AG04450 (cell line): ENCODE results near the gene TBCCD1. TPM values are rescaled to one million over a fixed set of nuclear protein-coding genes. Genes with fewer than 3 reads are reported as not detected.

Source experiments
- CTCF ChIA-PET: fragments of 300-600, 350-600 bp; formaldehyde crosslinking; extraction: SDS; loops from one replicate; lab custom pipeline; 2022; ENCODE audit warnings: antibody characterized with exemption, inconsistent platforms; lab: Charles Lee
- POLR2A ChIA-PET: fragments of 350-600 bp; formaldehyde crosslinking; extraction: SDS; loops from one replicate; lab custom pipeline; 2021; ENCODE audit warnings: antibody characterized with exemption, inconsistent platforms; lab: Yijun Ruan, JAX
- DNase-seq: peaks from one replicate; pipeline ENCODE4 v3.0.0-alpha.2; 2011; ENCODE audit warnings: low read depth, low spot score
- H3K27ac ChIP-seq: one replicate; pipeline ENCODE4 v1.5.1; 2012; ENCODE audit warnings: low read depth, low read length, control low read depth
- H3K27me3 ChIP-seq: one replicate; pipeline ENCODE4 v1.6.0; 2012; ENCODE audit warnings: low read length; ENCODE audit not compliant: control insufficient read depth, insufficient read depth
- H3K4me3 ChIP-seq: 2 replicates; pipeline ENCODE4 v1.5.1; 2011; ENCODE audit warnings: mild to moderate bottlenecking, low read depth, low read length, control low read depth
- H3K9me3 ChIP-seq: 2 replicates; pipeline ENCODE4 v1.5.1; 2012; ENCODE audit warnings: low read length; ENCODE audit not compliant: control insufficient read depth, insufficient read depth
- polyA plus RNA-seq: library from polyadenylated mRNA; depleted of rRNA; stranded (reverse); fragments of >200 nt; gene quantifications from 2 replicates; pipeline ENCODE4 v1.2.3, GENCODE V29; 2011
- TF ChIP-seq, protein P1 (sequence below): IDR thresholded peaks from 2 replicates; pipeline ENCODE4 v1.5.1; 2011; ENCODE audit warnings: low read depth, low read length, control low read depth, inconsistent platforms

Gene TBCCD1
- polyA plus RNA-seq, 1 experiment = 13.1 TPM

- ChIA-PET POLR2A (no interaction called here), CTCF (interaction anchor here (1.2 to 3.1 kb wide), 2 partner anchors 16 to 624 kb away, joined by 4 to 10 read pairs; no protein-coding TSS in a partner anchor)
- Histone ChIP-seq H3K4me3 (no peak overlapping the region), H3K27me3 (peaks cover 4% of the 10 kb centered on the region), H3K9me3 (no peaks in the 10 kb centered on the region), H3K27ac (no peak overlapping the region)
- TF ChIP-seq, protein P1, sequence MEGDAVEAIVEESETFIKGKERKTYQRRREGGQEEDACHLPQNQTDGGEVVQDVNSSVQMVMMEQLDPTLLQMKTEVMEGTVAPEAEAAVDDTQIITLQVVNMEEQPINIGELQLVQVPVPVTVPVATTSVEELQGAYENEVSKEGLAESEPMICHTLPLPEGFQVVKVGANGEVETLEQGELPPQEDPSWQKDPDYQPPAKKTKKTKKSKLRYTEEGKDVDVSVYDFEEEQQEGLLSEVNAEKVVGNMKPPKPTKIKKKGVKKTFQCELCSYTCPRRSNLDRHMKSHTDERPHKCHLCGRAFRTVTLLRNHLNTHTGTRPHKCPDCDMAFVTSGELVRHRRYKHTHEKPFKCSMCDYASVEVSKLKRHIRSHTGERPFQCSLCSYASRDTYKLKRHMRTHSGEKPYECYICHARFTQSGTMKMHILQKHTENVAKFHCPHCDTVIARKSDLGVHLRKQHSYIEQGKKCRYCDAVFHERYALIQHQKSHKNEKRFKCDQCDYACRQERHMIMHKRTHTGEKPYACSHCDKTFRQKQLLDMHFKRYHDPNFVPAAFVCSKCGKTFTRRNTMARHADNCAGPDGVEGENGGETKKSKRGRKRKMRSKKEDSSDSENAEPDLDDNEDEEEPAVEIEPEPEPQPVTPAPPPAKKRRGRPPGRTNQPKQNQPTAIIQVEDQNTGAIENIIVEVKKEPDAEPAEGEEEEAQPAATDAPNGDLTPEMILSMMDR = no peak
- no peak for DNase-seq
These were observed 33.8 kb upstream of the TBCCD1 start for GRCh38 chr3:186600896-186601295.

GRCh38 chr3:186599785-186600166, 32.6 kb upstream of the TBCCD1 start:
- Histone ChIP-seq H3K27ac (no peak overlapping the region), H3K9me3 (no peaks in the 10 kb centered on the region), H3K27me3 (peaks cover 4% of the 10 kb centered on the region), H3K4me3 (no peak overlapping the region)
- TF ChIP-seq, protein P1 = no peak
- ChIA-PET CTCF (interaction anchor here (0.6 to 3.1 kb wide), 5 partner anchors 10 to 622 kb away, joined by 3 to 10 read pairs (median 4); partner anchors contain the start of gene AHSG), POLR2A (no interaction called here)
- no peak for DNase-seq

DNA sequence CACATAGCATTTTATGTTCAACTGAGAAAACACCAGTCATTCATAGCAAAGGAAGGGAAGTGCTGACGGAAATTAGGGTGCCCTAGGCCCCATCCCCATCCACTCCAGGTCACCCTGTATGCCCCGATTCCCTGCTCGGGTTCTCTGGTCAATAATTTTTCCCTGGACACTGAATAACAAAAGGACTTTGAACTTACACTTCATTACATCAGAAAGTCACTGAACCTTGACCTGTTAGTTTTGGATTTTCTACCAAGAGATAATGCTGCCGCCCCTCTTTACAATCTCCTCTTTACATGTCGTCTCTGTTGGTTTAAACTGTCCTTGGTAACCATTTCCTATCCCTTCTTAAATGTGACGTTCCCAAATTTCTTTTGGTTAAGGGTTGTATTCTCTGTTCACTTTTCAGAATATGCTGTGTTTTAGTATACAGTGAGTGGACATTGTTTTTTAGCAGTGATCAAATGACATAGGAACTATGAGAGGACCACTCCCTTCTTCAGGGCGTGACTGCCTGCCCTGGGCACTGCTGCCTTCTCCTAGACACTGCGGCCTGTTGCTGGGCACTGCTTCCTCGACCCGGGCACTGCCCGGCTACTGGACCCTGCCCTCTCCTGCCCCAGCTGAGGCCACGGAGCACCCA, 32.1 kb upstream of the TBCCD1 start:
- POLR2A ChIA-PET = no interaction called here
- no peak for DNase-seq
- peaks cover 4% of the 10 kb centered on the region for H3K27me3 ChIP-seq
- H3K4me3 ChIP-seq = no peak overlapping the region
- TF ChIP-seq, protein P1 = no peak
- CTCF ChIA-PET = interaction anchor here (1.3 to 3.1 kb wide), 3 partner anchors 13 to 18 kb away, joined by 4 to 10 read pairs (median 7); partner anchors contain the start of gene AHSG
- no peak overlapping the region for H3K27ac ChIP-seq
- H3K9me3 ChIP-seq = no peaks in the 10 kb centered on the region

- POLR2A ChIA-PET = no interaction called here
- no peak for DNase-seq
- Histone ChIP-seq H3K27me3 (peaks cover 4% of the 10 kb centered on the region), H3K9me3 (no peaks in the 10 kb centered on the region), H3K4me3 (no peak overlapping the region), H3K27ac (no peak overlapping the region)
- TF ChIP-seq, protein P1 = no peak
- CTCF ChIA-PET = interaction anchor here (2.0 to 3.1 kb wide), 2 partner anchors 16 to 18 kb away, joined by 7 to 10 read pairs; no protein-coding TSS in a partner anchor
These were observed 31.6 kb upstream of the TBCCD1 start for GRCh38 chr3:186598794-186599141.

GRCh38 chr3:186598108-186598784, 31.1 kb upstream of the TBCCD1 start:
- DNase-seq = no peak
- no peak overlapping the region for H3K4me3 ChIP-seq
- H3K27ac ChIP-seq = no peak overlapping the region
- TF ChIP-seq, protein P1 = no peak
- peaks cover 4% of the 10 kb centered on the region for H3K27me3 ChIP-seq
- CTCF ChIA-PET = interaction anchor here (2.0 to 10.4 kb wide), 3 partner anchors 17 to 19 kb away, joined by 7 to 113 read pairs (median 10); no protein-coding TSS in a partner anchor
- no peaks in the 10 kb centered on the region for H3K9me3 ChIP-seq
- POLR2A ChIA-PET = no interaction called here
